DMS79 treated with DMSO at 0.1 percent for 48 hours (cell line): Measurements from ENCODE around the gene TMEM208.
A peak's percentile ranks its signal among the peaks of the same experiment; 100 is the strongest.

Source experiments
- DNase-seq: peaks from one replicate; lab custom pipeline; 2025; lab: John Stamatoyannopoulos, UW

The TMEM208 gene

DNA sequence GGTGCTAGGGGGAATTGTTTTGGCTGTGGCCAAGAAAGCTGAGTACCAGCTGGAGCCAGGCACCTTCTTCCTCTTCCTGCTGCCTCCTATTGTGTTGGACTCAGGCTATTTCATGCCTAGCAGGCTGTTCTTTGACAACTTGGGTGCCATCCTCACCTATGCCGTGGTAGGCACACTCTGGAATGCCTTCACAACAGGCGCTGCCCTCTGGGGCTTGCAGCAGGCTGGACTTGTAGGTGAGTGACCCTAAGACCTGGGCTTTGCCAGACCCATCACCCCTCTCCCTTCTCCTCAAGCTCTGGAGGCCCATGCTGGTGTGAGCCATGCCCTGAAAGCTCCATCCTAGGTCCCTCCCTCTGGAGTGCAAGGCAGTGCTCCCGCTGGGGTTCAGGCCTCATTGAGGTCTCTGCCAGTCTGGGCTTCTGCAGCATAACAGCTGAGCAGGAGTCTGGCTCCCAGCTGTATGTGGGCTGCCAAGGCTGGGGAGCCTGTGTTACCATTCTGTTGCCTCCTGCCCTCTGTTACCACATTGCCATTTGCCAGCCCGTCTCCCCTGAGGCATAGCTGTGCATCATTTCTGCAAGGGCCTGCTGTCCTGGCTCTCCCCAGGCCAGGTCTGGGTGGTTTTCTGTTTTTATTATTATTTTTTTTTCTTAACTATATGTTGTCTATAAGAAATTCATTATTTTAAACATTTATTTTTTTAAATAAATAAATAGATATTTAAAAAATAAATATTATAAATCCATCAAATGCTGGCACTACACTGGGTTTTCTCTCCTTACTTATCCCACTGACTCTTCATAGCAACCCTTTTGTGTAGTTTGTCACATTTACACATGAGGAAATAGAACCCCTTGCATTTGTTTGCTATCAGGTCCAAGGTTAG lies 25.9 kb downstream of the TMEM208 start:
- DNase-seq = no peak

DNA sequence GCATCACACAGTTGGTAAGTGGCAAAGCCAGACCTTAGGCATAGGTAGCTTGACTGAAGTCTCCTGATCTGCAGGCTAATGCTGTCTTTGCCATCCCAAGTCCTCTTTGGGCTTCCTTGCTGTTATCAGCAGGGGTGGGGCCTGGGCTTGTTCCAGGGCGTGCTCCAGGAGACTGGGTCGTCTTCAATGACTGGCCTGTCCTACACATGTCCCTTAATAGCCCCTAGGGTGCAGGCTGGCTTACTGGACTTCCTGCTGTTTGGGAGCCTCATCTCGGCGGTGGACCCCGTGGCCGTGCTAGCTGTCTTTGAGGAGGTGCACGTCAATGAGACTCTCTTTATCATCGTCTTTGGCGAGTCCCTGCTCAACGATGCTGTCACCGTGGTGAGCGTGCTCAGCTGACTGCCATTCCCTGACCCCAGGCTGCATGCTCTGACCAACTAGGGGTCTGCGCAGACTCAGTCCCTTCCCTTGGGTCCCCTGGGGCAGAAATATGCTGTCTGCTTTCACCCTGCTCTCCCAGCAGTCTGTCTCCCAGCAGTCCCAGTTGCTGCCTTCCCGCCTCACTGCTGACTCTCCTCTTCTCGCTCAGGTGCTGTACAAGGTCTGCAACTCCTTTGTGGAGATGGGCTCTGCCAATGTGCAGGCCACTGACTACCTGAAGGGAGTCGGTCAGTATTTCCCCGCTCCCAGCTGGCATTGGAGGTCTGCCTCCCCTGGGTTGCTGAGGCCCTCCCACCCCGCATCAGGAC lies 28.0 kb downstream of the TMEM208 start:
- no peak for DNase-seq

DNA sequence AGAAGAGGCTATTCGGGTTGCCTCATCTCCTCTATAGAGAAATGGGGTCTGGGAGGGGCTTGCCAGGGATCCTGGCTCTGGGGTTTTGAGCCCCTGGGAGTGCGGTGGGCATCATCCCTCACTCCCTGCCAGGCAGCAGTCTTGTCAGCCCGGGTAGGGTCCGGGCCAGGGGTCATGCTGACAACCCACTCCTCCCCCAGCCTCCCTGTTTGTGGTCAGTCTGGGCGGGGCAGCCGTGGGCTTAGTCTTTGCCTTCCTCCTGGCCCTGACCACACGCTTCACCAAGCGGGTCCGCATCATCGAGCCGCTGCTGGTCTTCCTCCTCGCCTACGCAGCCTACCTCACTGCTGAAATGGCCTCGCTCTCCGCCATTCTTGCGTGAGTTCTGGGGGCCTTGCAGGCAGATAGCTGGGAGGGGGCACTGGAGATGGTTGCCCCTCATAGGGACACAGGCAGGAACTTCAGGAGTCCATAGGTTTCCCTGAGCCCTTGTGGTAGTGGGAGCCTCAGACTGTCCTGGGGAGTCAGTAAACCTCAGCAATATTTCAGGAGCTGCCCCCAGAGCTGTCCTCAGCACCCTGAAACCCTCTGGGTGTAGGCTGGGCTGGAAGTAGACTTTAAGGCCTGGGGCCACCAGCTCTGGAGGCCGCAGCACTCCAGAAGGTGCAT lies 28.8 kb downstream of the TMEM208 start:
- DNase-seq = no peak

DNA sequence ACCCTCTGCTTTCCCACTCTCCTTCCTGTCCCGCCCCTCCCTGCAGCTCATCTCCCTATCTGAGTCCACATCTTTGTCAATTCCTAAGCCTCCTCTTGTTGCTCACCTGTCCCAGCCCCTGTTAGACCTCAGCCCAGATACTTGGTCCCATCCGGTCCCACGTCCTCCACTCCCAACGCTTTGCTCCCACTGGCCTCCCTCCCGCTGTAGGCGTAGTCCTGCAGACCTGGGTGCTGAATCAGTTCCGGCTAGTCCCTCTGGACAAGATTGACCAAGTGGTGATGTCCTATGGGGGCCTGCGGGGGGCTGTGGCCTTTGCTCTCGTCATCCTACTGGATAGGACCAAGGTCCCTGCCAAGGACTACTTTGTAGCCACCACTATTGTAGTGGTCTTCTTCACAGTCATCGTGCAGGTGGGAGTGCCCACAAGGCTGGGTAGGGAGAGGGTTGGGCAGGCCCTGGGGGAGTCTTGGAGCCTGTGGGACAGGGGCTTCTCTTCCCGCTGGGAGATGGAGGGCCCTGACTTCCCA lies 29.8 kb downstream of the TMEM208 start:
- no peak for DNase-seq

DNA sequence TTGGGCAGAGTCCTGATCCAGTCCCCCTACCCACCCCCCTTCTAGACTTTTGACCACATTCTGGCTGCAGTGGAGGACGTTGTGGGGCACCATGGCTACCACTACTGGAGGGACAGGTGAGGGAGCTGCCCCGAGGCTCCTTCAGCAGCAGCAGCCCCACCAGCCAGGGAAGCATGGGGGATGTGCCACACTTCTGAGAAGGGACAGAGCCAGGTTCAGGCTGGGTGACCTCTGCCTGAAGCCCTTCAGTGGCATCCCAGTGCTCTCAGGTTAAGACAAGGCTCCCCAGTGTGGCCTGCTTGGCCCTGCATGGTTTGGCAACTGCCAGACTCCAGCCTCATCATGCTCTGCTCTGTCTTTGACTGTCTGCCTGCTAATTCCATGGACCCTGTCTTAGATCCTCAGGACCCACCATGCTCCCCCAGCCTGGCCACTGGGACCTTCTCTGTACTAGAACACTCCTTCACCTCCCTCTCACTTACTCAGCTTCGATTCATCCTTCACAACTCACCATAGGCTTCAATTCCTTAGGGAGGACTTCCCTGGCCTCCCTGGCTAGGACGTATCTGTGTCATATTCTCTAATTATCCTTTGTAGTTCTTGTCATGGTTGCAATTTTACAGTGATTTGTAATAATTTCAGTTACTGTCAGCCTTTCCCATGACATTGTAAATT lies 30.7 kb downstream of the TMEM208 start:
- DNase-seq = no peak

DNA sequence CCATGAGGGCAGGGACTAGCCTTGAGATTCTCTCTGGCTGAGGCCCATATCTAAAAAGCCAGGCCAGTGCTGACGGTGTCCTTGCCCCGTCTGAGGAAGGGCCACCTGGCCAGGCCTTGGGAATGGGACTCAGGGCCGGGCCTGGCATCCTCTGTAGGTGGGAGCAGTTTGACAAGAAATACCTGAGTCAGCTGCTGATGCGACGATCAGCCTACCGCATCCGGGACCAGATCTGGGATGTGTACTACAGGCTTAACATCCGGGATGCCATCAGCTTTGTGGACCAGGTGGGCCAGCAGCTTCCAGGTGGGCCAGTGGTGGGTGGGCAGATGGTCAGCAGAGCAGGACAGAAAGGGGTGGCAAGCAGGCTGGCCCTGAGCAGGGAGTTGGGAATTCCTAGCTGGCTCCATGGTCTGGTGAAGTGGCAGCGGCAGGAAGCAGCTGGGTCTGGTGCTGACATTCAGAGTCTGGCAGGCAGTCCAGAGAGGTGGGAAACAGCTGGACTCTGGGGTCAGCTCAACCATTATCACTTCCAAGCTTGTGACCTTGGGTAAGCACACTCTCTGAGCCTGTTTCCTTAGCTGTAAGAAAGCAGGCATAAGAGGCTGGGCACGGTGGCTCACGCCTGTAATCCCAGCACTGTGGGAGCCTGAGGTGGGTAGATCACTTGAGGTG lies 31.4 kb downstream of the TMEM208 start:
- no peak for DNase-seq

DNA sequence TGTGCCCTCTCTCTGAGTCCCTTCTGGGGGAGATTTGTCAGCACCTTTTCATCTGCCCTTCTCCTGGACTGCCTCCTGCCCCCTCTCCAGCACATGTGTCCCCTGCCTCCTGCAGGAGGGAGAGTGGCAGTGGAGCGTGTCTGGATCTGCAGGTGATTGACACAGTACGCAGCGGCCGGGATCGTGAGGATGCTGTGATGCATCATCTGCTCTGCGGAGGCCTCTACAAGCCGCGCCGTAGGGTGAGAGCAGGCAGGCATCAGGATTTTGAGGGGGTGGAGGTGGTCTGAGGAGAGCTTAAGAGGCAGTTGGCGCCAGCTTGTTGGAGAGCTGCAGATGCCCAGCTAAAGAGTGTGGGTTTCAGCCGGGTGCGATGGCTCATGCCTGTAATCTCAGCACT lies 32.8 kb downstream of the TMEM208 start:
- DNase-seq = no peak

DNA sequence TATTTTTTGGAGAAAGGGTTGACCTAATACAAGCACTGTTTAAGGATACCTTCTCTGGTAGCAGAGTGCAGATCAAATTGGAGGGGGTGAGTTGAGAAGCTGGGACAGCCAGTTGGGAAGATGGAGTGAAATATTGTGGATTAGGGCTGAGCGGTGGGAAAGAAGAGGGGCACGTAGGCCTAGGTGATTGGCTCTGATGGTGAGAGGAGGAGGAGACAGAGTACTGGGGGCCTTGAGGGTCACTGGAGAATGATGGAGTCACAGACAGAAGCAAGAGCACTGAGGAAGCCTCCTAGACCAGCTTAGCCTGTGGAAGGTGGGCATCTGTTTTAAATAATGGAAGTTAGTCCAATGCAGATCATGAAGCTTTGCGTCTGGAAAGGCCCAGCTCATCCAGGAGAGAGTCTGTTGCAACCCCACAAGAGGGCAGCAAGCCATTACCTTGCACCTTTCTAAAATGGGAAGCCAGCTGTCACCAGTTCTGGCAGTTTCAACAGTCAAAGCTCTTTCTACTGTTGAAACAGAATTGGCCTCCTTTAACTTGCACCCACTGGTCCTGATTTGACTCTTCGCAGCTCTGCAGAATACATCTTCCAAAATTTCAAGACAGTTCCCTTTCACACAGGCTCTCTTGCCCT lies 33.6 kb downstream of the TMEM208 start:
- peak; percentile 3 for DNase-seq

DNA sequence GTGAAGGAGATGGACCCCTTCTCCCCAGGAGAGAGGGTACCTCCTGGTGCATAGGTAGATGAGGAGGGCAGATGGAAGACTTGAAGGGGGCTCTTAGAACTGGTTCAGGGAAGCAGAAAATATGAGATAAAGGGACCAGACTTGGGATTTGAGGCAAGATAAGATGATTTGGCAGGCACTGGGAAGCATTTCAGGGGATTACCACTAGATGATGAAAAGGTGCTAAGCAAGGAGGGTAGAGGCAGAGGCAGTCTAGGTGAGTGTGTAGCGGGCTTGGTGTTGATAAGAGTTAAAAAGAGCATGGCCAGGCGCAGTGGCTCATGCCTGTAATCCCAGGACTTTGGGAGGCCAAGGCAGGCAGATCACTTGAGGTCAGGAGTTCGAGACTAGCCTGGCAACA lies 36.3 kb downstream of the TMEM208 start:
- DNase-seq = no peak

DNA sequence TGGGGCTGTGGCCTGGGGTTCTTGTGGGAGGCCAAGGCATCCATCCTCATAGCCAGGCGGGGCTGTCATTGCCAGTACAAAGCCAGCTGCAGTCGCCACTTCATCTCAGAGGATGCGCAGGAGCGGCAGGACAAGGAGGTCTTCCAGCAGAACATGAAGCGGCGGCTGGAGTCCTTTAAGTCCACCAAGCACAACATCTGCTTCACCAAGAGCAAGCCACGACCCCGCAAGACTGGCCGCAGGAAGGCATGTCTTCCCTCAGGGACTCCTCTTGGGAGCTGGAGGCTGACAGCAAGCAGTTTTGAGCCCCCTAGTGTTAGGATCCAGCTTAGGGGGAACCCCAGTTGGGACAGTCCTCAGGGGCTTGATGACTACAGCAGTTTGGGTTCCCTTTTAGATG lies 37.3 kb downstream of the TMEM208 start:
- DNase-seq = no peak

DNA sequence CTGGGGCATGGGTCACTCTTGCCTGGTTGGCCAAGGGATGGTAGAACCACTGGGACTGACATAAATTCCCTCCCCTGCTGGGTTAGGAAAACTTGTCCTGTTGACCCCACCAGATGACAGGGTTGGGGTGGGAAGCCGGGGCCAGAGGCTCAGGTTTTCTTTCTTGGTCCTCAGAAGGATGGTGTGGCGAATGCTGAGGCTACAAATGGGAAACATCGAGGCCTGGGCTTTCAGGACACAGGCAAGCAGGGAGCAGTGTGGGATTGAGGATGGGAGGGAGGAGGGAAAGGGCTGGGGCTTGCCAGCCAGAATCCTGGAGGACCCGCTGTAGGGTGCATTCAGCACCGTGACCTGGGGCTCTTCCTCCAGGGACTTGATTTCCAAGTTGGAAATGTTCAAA lies 37.9 kb downstream of the TMEM208 start:
- no peak for DNase-seq

DNA sequence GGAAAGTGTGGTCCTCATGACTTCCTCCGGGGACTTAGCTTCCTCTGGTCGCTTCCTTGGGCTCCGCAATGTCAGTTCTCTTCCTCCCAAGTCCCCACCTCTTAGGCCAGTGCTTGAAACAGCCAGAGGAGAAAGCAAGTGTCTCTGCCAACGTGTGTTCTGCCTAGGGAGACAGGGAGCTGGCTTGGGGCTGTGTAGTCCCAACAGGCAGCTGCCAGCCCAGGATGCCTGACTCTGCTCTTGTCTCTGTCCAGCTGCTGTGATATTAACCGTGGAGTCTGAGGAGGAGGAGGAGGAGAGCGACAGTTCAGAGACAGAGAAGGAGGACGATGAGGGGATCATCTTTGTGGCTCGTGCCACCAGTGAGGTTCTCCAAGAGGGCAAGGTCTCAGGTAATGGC lies 38.9 kb downstream of the TMEM208 start:
- no peak for DNase-seq

DNA sequence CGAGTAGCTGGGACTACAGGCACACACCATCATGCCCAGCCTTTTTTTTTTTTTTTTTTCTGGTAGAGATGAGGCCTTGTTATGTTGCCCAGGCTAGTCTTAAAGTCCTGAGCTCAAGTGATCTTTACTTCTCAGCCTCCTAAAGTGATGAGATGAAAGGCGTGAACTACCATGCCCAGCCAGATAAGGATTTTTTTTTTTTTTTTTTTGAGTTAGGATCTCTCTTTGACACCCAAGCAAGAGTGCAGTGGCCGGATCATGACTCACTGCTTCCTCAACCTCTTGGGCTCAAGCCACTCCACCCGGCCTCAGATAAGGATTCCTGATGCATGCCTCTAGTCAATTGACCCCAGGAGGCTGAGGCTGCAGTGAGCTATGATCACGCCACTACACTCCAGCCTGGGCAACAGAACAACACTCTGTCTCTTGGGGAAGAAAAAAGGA lies 41.2 kb downstream of the TMEM208 start:
- no peak for DNase-seq

DNA sequence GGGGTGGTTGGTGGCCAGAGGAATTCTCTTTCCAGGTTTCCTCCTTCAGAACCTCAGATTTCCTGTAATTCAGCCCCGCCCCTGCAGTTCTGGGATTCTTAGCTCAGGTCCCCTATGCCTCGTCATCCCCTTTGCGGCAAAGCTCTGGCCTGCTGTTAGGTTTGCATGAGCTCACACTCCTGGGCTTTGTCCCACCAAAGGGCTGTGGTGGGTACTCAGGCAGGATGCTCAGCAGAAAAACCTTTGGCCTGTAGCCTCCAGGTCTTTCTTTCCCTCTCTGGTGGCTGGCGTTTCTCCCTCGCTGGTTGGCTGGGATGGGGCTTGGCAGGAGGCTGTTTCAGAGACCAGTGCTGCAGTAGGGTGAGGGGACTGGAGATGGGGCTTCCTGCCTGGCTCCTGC lies 42.8 kb downstream of the TMEM208 start:
- DNase-seq = no peak

DNA sequence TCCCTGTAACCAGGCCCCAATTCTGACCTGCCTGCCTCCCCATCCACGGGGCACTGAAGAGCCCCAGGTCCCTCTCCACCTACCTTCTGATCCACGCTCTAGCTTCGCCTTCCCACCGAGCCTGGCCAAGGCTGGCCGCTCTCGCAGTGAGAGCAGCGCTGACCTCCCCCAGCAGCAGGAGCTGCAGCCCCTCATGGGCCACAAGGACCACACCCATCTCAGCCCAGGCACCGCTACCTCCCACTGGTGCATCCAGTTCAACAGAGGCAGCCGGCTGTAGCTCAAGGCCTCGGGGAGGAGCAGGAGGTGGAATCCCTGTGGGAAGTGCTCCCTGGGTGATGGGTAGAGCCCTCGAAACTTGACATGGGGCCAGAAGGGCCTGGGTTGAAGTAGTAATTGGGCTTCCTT lies 44.0 kb downstream of the TMEM208 start:
- no peak for DNase-seq

DNA sequence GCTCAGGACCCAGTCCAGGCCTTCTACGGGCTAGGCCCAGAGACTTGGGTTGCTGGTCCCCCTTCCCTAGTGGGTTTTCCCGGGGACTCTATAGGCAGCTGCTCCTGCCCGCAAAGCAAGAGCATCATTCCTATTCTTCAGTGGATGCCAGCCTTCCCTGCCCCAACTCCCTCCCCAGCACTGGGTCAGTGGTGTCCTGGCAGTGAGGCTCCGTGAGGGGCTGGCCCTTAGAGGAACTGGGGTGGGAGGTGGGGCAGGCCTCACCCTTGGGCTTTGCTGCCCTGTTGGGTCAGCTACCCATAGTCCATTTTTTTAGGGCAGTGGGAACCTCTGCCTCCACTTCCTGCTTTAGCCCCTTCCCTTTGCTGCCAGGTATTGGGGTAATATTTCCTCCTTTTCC lies 44.5 kb downstream of the TMEM208 start:
- no peak for DNase-seq

DNA sequence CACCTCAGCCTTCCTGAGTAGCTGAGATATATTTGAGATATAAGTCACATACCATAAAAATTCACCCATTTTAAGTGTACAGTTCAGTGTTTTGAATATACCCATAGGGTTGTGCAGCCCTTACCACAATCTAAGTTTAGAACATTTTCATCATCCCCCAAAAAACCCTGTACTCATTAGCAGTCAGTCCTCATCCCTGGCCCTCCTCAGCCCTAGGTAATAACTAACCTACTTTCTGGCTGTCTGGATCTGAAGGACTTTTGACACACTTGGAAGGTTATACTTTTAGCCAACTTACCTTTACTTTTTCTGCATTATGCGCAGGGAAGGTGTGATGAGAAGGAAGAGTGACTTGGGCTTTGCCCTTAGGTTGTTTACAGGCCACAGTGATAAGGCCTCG lies 48.4 kb downstream of the TMEM208 start:
- no peak for DNase-seq

DNA sequence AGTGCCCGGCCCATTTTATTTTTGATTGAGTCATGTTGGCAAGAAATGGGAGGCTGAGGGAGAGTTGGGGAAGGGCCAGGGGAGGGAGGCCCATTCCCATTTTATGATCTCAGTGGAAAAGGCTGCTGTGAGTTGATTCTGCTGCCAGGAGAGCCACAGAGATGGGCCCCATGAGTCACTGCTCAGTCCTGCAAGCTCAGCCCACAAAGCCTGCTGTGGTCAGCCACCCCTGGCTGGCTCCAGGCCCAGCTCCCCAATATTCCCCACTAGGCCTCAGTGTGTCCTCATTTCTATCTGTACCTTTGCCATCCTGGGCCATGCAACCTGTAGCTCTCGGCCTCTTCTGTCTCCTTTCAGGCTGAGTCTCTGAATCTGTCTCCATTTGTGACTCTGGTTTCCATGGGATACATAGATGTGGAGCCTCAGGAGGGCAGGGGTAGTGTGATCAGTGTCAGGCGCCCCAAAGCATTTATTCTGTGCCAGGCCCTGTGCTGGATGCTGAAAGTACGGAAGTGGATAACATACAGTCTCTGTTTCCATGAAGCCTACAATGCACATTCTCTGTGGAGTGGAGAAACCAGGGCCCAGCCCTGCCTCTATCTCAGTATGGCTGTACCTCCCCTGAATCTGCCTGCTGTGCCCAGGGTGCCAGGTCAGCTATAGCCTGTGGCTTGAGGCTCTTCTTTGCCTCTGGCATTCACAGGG lies 50.5 kb downstream of the TMEM208 start:
- no peak for DNase-seq

DNA sequence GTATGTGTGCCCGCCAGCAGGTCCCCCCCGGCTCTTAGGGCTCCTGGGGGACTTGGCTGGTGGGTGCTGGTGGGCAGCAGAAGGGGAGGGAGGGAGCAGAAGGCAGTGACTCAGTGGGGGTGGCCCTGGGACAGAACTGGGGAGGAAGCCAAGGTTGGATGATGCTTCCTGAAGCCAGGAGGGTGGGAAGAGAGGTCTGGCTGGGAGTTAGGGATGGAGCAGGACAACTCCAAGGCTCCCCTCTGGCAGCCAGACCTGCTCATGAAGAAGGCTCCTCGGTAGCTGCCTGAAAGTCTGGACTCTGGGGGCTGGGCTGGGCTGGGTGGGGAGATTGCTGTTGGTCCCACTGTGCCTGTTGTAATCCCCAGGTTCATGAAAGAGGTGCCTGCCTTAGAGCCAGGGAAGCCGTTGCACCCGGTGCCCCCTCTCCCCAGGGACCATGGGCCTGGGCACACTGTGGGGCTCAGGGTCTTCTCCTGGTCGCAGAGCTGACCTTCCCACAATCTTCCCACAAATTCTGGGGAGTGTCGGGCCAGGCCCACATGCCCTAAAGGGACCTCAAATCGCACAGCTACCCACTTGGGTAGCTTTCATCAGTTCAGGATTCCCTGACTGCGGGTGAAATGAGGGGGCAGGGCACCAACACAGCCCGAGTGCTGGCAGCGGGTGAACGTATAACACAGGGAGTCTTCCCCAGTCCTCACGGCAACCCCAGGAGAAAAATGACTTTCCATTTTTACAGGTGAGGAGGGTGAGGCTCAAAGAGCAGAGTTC lies 51.3 kb downstream of the TMEM208 start:
- no peak for DNase-seq
